ENCODE results near the gene ERFL. TPM values are rescaled to one million over a fixed set of nuclear protein-coding genes. Genes with fewer than 3 reads are reported as not detected.

Gene ERFL
- total RNA-seq, 2 experiments from 2014 or later, result 7.7 to 8.9 TPM

DNA sequence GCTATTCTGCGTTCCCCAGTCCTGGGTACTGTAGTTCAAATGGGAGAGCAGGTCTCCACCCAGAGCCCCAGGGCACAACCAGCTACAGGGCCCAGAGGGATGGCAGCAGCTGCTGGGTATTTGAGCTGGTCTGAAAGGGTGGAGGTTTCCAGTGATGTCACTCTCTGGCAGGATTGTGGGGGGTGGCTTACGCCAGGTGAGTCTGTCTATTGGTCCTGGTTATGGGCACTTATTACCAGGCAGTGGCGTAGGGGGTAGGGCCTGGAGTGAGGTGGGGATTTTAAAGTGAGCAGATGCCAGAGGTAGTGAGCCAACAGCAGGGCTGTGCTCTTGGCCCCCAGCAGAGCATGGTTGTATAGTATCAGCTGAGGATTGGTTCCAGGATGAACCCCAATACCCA lies 62.0 kb downstream of the ERFL start:
- H3K4me3 Mint-ChIP-seq, result peak overlapping the region; percentile 15
- ChIA-PET POLR2A (interaction anchor here (1.0 kb wide), 1 partner anchor 9 kb away, joined by 6 read pairs; no protein-coding TSS in a partner anchor), CTCF (interaction anchor here (1.0 kb wide), 1 partner anchor 22 kb away, joined by 3 read pairs; no protein-coding TSS in a partner anchor)

DNA sequence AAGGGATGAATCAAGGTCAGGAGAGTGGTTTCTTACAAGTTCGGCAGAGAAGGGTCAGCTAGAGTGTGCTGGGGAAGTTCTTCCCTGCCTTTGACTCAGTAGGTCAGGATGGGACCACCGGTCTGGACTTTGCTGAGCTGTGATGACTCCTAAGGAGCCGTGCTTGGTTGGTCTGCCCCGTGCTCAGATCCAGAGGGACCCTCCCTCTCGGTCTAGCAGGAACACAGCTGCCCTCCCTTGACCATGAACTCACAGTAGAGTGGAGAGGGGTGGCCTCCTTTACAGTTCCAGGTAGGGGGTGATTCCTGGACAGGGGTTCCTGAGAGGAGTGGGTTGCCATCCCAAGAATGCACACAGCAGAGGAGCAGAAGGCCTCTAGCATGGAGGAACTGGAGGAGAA lies 63.9 kb downstream of the ERFL start:
- Mint-ChIP-seq H3K9me3 (no peaks in the 10 kb centered on the region), H3K36me3 (ENCODE audit: low read depth) (peaks cover 79% of the 10 kb centered on the region), H3K27me3 (no peaks in the 10 kb centered on the region), H3K27ac (peak overlapping the region; percentile 54), H3K4me3 (peak overlapping the region; percentile 63), H3K4me1 (ENCODE audit: low read depth) (peaks cover 64% of the 10 kb centered on the region)
- Histone ChIP-seq H3K4me1 (ENCODE audit: insufficient read depth, low read length) (peaks cover 88% of the 10 kb centered on the region), H3K9me3 (ENCODE audit: control insufficient read depth in 1 of 2, insufficient read depth in 1 of 2, low read length in 2 of 2) (no peaks in the 10 kb centered on the region), H3K27me3 (ENCODE audit: control insufficient read depth in 1 of 2, insufficient read depth in 2 of 2, low read length in 2 of 2) (no peaks in the 10 kb centered on the region), H3K4me3 (ENCODE audit: low read length) (no peak overlapping the region), H3K36me3 (ENCODE audit: insufficient read depth, low read length) (peaks cover 69% of the 10 kb centered on the region), H3K27ac (ENCODE audit: low read depth in 1 of 2, low read length in 2 of 2) (peak overlapping the region in 1 of 2 donors; percentile 22)
- ChIA-PET CTCF (interaction anchor here (0.9 to 3.1 kb wide), 2 partner anchors 9 to 24 kb away, joined by 4 to 12 read pairs; no protein-coding TSS in a partner anchor), POLR2A (interaction anchor here (0.7 to 1.5 kb wide), 4 partner anchors 11 to 79 kb away, joined by 3 to 4 read pairs (median 4); no protein-coding TSS in a partner anchor)
- no peak for ATAC-seq (ENCODE audit: poor library complexity)
- DNase-seq, result no peak
- intact Hi-C loops (cut with DNase I, micrococcal nuclease), result no loop called here
- TF ChIP-seq, protein P1, sequence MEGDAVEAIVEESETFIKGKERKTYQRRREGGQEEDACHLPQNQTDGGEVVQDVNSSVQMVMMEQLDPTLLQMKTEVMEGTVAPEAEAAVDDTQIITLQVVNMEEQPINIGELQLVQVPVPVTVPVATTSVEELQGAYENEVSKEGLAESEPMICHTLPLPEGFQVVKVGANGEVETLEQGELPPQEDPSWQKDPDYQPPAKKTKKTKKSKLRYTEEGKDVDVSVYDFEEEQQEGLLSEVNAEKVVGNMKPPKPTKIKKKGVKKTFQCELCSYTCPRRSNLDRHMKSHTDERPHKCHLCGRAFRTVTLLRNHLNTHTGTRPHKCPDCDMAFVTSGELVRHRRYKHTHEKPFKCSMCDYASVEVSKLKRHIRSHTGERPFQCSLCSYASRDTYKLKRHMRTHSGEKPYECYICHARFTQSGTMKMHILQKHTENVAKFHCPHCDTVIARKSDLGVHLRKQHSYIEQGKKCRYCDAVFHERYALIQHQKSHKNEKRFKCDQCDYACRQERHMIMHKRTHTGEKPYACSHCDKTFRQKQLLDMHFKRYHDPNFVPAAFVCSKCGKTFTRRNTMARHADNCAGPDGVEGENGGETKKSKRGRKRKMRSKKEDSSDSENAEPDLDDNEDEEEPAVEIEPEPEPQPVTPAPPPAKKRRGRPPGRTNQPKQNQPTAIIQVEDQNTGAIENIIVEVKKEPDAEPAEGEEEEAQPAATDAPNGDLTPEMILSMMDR (IDR thresholded peaks at IDR 0.05), result no peak

More for the DNA sequence above, 62.0 kb downstream of the ERFL start:
- Mint-ChIP-seq H3K4me1 (ENCODE audit: low read depth) (peaks cover 67% of the 10 kb centered on the region), H3K27me3 (no peaks in the 10 kb centered on the region), H3K9me3 (no peaks in the 10 kb centered on the region), H3K36me3 (ENCODE audit: low read depth) (peaks cover 81% of the 10 kb centered on the region), H3K27ac (peak overlapping the region; percentile 80)
- H3K36me3 ChIP-seq (ENCODE audit: insufficient read depth, low read length), result peaks cover 80% of the 10 kb centered on the region
- intact Hi-C loops (cut with DNase I, micrococcal nuclease), result no loop called here
- H3K9me3 ChIP-seq (ENCODE audit: control insufficient read depth in 1 of 2, insufficient read depth in 1 of 2, low read length in 2 of 2), result no peaks in the 10 kb centered on the region
- H3K27ac ChIP-seq (ENCODE audit: low read depth in 1 of 2, low read length in 2 of 2), result peak overlapping the region in 1 of 2 donors; percentile 16
- DNase-seq (no peak), ATAC-seq (ENCODE audit: poor library complexity) (no peak)
- H3K4me1 ChIP-seq (ENCODE audit: insufficient read depth, low read length), result peaks cover 98% of the 10 kb centered on the region
- TF ChIP-seq, protein P1 (IDR thresholded peaks at IDR 0.05), result no peak
- H3K4me3 ChIP-seq (ENCODE audit: low read length), result no peak overlapping the region
- no peaks in the 10 kb centered on the region for H3K27me3 ChIP-seq (ENCODE audit: control insufficient read depth in 1 of 2, insufficient read depth in 2 of 2, low read length in 2 of 2)

DNA sequence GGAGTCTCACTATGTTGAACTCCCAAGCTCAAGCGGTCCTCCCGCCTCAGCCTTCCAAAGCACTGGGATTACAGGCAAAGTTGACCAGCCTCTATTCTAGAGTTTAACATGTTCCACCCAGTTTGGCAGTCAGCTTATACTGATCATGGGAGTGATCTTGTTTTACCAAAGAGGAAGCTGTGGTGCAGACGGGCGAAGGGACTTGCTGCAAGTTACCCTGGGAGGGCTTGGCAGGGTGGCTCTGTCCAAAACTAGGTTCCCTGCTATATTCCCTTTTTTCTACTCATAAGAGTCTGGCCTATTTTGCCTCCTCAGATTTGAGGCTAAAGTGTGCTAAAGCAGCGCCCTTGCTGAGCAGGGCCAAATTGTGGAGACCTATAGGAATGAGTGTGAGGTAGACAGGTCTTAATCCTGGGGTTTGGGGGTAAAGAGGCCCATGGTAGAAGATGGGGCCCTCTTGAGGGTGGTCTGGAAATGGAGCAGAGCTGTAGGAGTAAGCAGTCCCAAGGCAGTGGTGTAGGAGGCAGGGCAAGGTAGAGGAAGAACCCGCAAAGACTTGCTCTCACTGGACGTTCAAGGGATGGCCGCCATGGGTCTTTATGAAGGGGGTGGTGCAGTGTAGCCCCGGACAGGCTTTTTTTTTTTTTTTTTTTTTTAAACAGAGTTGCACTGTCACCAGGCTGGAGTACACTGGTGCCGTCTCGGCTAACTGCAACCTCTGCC lies 64.9 kb downstream of the ERFL start:
- no peaks in the 10 kb centered on the region for H3K27me3 Mint-ChIP-seq
- H3K27ac ChIP-seq (ENCODE audit: low read depth in 1 of 2, low read length in 2 of 2), result peak overlapping the region; percentile 5 to 26
- H3K9me3 ChIP-seq (ENCODE audit: control insufficient read depth in 1 of 2, insufficient read depth in 1 of 2, low read length in 2 of 2), result no peaks in the 10 kb centered on the region
- peaks cover 69% of the 10 kb centered on the region for H3K36me3 Mint-ChIP-seq (ENCODE audit: low read depth)
- H3K4me1 Mint-ChIP-seq (ENCODE audit: low read depth), result peaks cover 63% of the 10 kb centered on the region
- H3K27ac Mint-ChIP-seq, result peak overlapping the region; percentile 86
- no peaks in the 10 kb centered on the region for H3K9me3 Mint-ChIP-seq
- ChIA-PET CTCF (interaction anchor here (1.2 to 3.1 kb wide), 4 partner anchors 10 to 96 kb away, joined by 3 to 12 read pairs (median 6); partner anchors contain the start of gene RABAC1), POLR2A (interaction anchor here (0.7 to 2.4 kb wide), 5 partner anchors 8 to 80 kb away, joined by 3 to 21 read pairs (median 3); no protein-coding TSS in a partner anchor)
- H3K27me3 ChIP-seq (ENCODE audit: control insufficient read depth in 1 of 2, insufficient read depth in 2 of 2, low read length in 2 of 2), result no peaks in the 10 kb centered on the region
- TF ChIP-seq, protein P1 (IDR thresholded peaks at IDR 0.05), result no peak
- H3K4me1 ChIP-seq (ENCODE audit: insufficient read depth, low read length), result peaks cover 82% of the 10 kb centered on the region
- intact Hi-C loops (cut with DNase I, micrococcal nuclease), result no loop called here
- DNase-seq, result no peak
- no peak overlapping the region for H3K4me3 Mint-ChIP-seq
- H3K4me3 ChIP-seq (ENCODE audit: low read length), result no peak overlapping the region
- H3K36me3 ChIP-seq (ENCODE audit: insufficient read depth, low read length), result peaks cover 59% of the 10 kb centered on the region
- ATAC-seq (ENCODE audit: poor library complexity), result no peak

Measured in CD4-positive, alpha-beta T cell (primary cell).